ENCODE measurements around the gene FGGY.
A peak's percentile ranks its signal among the peaks of the same experiment; 100 is the strongest.
"Not testable (repeated sequence)": the region's sequence is repeated elsewhere in the genome, so short reads cannot be mapped to it uniquely, and the experiment has no call there.

Gene FGGY

DNA sequence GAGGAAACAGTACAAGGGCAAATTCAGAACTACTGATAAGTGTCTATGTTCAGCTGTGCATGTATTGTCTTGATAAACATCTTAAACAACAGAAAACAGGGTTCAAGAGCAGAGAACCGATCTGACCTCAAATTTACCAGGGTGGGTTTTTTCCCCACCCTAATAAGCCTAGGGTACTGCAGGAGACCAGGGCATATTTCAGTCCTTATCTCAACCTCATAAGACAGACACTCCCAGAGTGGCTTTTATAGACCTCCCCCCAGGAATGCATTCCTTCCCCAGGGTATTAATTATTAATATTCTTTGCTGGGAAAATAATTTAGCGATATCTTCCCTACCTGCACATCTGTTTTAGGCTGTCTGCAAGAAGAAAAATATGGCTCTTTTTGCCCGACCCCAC, 261.7 kb downstream of the FGGY start:
- DNase-seq: not testable (repeated sequence)

DNA sequence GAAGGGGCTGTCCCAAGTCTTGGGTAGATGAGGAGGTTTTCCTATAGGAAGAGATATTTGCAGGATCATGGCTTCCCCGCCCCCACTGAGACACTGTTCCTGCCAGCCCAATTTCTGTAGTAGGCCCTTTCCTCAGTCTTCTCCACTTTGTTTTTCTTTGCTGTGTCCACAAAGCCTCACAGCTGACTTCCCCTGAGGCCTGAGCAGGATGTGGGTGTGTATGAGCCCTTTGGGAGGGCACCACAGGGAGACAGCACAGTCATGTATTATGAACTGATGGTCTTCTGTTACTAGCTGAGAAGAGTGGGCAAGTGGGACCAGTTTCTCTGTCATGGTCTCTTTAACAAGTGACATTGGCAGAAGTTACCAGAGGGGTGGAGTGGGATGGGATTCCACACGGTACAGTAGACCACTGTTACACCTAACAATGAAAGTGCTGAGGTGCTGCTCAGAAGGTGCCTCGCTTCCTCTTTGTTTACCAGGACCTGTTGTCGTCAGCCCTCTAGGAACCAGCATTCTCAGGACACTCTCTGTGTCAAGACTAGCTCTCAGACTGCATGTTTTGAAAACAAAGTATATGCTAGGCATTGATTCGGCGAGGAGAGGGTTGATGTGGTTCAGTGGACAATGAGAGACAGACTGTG, 264.0 kb downstream of the FGGY start:
- DNase-seq: no peak

DNA sequence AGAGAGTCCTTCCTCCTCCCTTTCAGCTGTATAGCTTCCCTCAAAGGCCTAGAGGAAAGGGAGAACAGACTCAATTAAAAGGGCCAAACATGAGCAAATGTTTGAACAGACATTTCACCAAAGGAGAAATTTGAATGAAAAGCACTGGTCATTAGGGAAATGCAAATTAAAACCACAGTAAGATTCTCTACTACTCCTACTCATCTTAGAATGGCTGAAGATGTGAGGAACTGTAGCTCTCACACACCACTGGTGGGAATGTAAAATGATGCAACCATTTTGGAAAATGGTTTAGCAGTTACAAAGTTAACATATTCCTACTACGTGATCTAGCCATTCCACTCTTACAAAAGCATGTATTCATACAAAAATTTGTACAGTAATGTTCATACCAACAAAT, 264.9 kb downstream of the FGGY start:
- no peak for DNase-seq

DNA sequence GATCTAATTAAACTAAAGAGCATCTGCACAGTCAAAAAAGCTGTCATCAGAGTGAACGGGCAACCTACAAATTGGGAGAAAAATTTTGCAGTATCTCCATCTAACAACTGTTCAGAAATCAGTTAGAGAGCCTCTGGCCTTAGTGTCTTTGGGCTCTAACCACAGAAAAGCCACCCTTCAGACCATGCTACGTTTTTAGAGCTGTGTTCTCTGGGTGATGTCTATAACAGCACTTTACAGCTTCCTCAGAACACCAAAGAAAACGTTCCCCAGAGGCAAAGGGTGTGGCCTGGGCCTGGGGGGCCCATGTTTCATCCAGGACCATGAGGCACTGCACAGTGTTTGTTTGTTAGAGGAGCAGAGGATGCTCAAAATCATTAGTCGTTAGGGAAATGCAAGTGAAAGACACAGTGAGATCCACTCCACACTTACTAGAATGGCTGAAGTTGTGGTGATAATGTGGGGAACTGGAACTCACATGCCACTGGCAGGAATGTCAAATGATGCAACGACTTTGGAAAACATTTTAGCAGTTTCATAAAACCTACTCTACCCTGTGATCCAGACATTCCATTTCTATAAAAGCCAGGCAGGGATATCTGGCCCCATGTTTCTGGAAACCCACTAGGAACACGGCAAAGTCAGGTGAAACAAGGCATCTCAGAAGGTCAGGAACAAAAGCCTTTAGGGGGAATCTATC, 267.4 kb downstream of the FGGY start:
- no peak for DNase-seq

DNA sequence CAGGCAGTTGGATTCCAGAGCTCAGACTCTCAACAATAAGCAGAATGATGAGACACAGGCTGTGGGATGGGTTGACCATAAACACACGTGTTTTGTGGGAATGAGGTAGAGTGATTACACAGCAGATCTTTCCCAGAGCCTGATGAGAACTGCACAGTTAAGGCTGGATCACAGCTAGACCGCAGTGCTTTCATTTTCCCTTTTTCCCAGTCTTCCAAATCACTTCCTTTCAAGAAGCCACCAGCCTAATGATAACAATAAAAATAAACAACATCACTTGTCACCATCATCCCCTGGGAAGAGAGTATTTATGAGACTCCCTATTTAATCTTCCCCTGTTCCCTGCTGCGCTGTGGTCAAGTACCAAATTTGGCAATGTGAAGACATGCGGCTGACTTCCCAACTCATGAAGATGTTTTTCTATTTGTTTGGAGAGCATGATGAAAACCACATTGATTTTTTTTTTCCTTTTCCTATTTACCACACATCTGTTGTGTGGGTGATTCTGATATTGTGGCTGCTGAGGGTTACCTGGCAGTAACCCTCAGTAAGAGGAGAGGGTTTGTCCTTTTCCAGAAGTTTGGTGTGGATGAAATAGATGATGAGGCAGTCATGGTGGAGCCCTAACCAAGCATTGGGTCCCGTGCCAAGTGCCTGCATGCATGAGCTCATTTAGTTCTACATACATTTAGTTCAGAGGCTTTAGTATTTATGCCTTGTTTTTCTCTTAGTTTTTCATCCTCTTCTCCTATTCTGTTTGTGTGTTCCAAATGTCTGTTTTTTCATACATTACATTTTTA, 268.9 kb downstream of the FGGY start:
- DNase-seq: no peak

DNA sequence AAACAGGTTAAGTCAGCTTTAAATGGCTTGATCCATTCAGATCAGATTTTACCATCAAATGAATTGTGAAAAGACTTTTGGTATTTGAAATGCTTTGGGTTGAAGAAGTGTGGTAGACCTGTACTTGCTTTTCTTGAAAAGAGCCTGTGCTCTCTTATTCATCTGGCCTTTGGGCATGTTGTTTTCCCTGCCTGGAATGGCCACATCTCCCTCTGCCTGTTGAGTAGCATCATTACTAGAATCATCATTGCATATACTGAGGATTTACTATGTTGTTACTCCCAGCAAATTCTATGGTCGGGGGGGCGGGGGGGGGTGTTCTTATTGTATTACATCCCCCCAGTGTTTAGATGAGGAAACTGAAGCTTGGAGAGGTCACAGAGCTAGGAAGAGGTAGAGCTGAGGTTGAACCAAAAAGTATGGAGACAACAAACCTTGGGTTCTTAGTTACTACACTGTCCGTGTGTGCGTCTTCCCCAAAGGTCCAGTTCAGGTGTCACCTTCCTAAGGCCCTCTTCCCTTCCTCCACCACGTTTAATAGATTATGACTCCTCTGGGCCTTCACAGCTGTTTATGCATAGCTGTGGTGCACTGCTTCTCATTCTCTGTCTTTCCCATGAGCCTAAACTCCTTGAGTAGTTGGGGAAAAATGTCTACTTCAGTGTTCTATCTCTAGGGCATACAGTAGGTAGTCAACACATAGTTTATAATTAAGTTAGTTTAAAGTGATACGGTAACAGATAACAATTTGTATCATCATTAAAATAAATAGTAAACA, 271.5 kb downstream of the FGGY start:
- no peak for DNase-seq

DNA sequence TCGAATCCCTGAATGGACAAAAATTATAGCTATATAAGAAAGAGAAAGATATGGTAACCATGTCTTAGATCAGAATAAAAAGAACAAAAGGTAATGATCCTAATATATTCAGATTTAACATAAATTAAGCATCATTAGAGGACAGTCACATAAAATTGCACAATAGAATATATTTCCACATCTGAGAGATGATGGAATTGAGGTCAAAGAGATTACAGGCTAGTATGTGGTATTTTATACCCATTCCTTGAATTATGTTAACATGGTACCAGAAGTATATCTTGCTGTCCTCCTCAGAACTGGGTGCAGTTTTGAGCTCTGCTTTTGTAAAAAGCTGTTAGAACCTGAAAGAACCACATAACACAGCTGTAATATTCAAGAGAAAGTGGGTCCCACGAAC, 272.3 kb downstream of the FGGY start:
- DNase-seq: no peak

DNA sequence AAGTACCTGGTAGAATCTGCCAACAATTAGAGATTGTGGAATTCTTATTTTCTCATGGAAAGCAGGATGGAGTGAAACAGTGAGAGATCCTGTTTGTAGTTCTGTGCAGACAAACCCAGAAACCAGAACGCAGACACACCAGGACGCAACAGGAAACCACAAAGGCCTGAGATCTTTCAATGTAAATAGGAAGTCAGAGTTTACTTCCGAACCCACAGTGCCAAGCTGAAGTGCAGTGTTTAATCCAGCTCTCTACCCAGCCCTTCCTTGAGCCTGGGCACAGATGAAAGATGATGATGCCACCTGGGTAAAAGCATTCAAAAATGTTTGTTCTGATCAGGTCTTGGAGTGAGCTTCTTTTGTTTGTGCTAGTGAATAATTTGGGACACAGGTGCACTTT, 273.6 kb downstream of the FGGY start:
- peak; percentile 55 for DNase-seq

DNA sequence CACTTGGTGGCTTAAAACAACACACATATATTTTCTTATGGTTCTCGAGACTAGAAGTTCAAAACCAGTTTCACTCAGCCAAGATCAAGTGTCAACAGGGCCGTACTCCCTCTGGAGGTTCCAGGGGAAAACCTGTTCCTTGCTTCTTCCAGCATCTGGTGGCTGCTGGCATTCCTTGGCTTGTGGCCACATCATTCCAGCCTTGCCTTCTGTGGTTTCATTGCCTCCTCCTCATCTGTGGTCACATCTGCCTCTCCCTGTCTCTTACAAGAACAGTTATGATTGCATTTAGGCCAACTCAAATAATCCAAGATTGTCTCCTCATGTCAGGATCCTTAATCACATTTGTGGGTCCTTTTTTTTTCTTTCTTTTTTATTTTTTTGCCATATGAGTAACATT, 277.2 kb downstream of the FGGY start:
- DNase-seq: no peak

DNA sequence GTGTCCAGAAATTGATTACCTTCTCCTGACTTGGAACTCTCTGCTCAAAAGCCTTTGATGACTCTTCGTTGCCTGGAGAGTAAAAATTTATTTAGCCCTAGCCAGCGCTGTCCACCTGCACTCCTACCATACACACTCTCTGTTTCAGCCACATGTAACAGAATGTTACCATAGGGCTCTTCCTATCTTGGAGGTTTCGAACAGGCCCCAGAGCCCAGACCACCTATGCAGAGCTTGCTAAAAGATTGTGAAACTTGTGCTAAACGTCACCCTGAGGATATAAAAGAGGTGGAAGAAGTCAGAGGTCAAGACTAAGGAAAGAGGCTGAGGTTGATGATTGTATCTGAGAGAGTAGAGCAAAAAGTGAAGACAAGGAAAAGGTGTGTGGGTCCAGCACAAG, 280.9 kb downstream of the FGGY start:
- DNase-seq: no peak

DNA sequence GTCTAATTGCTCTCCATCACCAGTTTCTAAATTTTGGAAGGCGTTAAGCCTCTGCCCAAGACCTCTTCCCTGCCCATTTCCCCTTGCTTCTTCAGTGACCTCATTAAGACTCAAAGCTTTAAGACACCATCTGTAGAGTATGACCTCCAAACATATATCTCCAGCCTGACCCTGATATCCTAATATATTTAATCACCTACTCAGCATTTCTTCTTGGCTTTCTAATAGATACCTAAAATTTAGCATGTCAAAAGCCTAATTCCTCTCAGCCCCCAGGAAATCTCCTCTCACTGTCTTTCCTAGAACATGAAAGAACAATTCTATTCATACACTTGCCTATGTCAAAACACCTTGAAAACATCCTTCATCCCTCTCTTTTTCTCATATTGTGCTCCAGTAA, 282.3 kb downstream of the FGGY start:
- DNase-seq: no peak

DNA sequence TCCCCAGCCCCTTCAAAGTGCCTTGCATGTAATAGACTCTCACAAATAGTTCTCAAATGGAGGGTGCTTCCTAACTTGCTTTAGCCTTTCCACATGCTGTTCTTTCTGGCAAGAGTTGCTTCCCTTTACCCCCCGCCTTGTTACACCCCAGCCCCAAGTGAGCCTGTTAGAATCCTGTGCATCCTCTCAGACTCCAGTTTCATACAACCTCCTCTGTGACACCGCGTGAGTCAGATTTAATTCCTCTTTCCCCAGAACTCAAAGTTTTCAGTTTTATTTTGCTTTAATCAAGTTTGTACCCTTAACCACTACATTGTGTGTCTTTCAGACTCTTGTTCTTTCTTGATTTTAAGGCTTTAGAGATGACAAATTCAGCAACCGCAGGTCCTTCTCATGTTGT, 283.4 kb downstream of the FGGY start:
- no peak for DNase-seq

DNA sequence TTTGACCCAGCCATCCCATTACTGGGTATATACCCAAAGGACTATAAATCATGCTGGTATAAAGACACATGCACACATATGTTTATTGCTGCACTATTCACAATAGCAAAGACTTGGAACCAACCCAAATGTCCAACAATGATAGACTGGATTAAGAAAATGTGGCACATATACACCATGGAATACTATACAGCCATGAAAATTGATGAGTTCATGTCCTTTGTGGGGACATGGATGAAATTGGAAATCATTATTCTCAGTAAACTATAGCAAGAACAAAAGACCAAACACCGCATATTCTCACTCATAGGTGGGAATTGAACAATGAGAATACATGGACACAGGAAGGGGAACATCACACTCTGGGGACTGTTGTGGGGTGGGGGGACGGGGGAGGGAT, 295.5 kb downstream of the FGGY start:
- not testable (repeated sequence) for DNase-seq

DNA sequence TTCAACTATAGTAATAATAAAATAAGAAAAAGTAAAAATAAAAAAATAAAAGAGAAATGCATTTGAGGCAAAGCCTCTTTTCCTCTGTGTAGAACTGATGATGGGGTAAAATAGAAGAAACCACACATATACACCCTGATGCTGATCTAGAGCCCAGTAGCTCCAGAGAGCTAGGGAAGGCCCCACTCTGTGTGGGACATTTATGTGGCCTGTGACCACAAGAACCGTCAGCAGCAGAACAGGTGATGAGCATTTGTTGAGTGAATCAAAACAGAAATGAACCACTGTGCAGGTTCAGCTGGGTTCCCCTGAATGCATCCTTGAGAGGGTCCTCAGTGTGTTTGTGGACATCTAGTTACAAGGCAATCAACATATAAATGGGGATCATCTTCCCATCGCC, 296.0 kb downstream of the FGGY start:
- DNase-seq: no peak

DNA sequence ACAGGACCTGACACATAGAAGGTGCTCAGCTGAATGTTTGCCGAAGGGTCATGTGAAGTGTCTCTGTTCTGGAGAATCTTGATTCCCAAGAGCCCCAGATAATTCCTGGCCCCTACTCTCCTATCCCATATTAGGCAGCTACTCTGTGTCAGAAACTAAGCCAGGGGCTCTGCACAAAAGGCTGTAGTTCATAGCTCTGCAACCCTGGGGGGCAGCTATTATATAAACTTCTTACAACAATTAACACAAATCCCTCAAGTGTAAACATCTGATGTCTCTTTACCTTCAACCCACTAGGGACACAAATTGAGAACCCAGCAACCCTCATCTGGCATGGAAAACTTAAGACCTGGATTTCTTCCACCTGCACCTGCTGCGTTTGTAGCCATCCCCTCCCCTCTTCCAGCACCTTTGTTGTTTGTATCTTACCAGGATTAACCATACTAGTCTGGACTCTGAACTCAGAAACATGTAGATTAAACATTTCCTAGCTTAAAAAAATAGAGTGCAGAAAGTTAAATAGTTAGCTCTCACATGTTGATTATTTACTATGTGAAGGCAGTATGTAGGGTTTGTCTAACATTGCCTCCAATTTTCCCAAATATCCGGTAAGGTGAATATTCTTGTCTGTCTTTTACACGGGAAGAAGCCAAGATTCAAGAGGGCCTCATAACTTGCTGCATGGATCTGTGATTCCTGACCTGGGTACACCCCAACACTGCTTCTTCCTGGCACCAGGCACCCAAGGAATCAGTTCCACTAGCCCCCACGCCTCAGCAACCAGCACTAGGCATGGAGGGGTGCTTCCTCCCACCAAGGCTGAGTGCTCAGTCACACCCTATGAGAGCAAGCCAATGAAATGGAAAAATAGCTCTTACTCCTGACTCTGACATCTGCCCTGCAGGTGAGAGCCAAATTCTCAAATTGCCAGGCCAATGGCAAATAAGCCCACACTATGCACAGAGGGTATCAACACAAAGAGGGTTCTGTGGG, 297.2 kb downstream of the FGGY start:
- no peak for DNase-seq

DNA sequence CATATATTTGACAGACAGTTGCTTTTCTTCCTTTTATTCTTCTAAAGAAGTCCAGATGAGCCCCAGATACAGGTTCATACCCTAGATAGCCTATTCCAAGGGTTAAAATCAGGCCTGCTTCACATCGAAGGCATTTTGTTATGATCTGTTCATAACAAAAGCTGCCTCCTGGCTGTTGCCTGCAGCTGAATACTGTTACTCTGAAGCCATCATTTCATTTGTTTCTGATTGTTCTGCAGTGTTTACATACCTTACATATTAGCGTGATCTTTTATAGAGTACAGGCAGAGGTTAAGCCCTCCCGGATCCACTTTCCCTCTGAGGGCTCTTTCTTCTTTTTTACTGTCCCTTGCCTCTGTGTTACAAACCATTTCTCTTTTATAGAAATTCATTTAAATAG, 298.9 kb downstream of the FGGY start:
- peak; percentile 3 for DNase-seq

DNA sequence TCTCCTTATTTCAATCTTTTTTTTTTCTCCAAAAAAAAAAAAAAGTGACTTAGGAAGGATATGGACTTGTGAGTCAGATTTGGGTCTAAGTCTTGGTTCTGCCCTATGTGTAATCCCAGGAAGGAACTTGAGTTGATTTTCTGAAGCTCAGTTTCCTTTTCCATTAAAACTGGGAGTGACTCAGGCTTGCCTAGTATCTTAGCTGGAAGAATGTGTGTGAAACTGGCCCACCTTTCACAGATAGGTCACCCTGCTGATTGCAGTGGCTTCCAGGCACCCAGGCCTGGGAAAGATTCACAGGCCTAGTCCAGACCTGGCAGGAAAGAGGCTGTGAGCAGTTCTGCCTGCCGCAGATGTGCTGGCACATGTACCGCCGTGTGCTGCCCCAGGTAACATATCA, 299.5 kb downstream of the FGGY start:
- no peak for DNase-seq

DNA sequence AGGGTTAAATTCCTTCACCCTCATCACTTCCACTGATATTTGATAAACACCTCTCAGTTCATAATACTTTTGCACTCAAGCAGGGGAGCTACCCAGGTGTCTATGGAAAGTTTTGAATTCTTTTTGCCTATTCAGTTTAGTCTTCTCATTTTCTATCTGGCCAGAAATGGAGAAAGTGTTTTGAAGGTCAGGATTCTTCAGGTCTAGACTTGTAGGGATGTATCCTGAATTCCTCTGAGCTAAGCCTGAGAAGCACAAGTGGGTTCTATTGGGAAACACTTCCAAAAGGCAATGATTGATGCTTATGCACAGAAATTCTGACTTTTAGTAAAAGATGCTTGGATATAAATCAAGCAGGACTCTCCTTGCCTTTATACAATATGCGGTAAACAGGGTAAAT, 300.1 kb downstream of the FGGY start:
- no peak for DNase-seq

DNA sequence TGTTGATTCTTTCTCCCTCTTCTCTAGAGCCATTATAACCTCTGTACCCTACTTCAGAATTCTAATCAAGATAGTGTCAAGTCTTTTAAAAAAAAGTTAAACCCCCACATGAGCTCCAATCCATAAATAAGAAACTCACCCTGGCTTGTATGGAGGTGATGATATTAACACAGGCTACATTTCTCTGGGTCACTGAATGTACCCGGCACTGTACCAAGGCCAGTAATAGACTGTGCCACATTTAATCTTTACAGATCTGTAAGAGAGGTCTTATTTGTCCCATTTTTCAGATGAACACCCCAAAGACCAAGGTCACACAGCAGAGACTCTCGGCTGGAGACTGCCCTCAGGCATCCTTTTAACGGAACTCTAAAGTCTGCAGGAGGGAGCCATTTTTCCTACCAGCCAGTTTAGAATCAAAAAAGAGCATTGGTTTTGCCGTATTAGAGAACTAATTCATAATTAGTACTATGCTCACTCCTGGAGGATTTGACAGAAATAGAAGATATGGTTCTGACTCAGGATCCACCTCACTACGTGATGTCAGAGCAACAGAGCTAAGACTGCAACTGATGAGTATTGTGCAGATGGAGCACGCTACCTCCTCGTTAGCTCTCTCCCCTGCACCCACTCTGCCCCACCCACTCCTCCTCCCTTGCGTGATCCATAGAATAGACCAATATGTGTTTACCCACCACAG, 300.7 kb downstream of the FGGY start:
- DNase-seq: no peak

DNA sequence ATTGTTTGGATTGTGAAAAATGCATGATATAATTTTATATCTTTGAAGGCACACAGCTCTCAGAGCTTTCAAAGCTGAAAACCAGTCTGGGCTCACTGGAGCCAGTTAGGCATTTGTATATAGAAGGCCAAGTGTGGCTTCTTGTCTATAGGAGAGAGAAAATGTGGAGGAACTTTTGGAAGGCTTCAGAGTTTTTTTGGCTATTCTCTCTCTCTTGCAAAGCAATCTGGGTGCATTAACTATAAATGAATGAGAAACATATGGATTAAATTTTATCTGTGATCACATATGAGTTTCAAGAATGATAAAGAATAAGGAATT, 301.2 kb downstream of the FGGY start:
- no peak for DNase-seq

DNA sequence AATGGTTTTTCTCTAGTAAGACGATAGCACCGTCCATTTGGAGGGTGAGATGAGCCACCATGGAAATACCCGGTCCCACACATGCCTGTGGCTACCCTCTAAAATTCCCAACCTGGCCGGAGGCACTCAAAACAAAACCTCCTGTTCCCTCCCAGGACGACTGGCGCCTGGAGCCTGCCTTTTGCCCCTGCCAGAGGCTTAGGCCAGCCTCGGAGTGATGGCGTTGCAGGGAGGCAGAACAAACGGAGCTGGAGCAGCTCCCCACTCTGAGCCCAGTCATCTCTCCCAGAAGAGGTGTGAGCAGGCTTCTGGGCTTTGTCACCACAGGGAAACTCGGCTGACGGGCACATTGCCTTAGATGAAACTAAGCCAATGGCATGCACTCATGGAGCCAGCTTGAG, 304.1 kb downstream of the FGGY start:
- no peak for DNase-seq

DNA sequence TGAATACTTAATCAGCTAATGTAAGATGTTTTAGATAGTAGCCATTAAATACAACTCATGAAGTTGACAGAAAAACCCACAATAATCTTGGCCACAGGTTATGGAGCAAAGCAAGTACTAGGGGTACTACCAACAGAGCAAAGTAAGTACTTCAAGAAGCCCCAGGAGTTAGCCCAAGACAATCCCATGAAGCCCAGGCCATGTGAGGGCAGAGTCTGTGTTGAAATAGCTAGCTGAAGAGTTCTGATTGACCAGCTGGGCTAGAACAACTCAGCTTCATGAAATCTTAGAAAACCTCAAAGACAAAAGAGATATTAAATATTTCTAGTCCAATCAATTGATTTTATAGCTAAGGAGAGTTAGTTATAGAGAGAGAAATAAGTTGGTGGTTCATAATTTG, 304.9 kb downstream of the FGGY start:
- no peak for DNase-seq
